Osteoblast (primary cell): ENCODE results near the gene MUC12. TPM values are rescaled to one million over a fixed set of nuclear protein-coding genes. Genes with fewer than 3 reads are reported as not detected.
A peak's percentile ranks its signal among the peaks of the same experiment; 100 is the strongest.

Experiments used
- DNase-seq: peaks from one replicate; pipeline ENCODE4 v3.0.0; 2011; ENCODE audit warnings: low spot score, mixed read lengths; ENCODE audit not compliant: insufficient read length; ENCODE audit errors: missing footprints
- H2AFZ ChIP-seq: 2 replicates; pipeline ENCODE4 v1.6.0; 2011; ENCODE audit warnings: mild to moderate bottlenecking, low read length
- H3K27ac ChIP-seq: 2 replicates; pipeline ENCODE4 v1.5.1; 2011; ENCODE audit warnings: mild to moderate bottlenecking, low read depth, low read length, moderate library complexity
- H3K27me3 ChIP-seq: 2 replicates; pipeline ENCODE4 v1.6.0; 2012; ENCODE audit warnings: mild to moderate bottlenecking, control low read depth, inconsistent platforms, low read length, moderate library complexity; ENCODE audit not compliant: insufficient read depth
- H3K36me3 ChIP-seq: 2 replicates; pipeline ENCODE4 v1.5.1; 2011; ENCODE audit warnings: mild to moderate bottlenecking, low read length, control low read depth, moderate library complexity; ENCODE audit not compliant: insufficient read depth
- H3K4me1 ChIP-seq: 2 replicates; pipeline ENCODE4 v1.5.1; 2011; ENCODE audit warnings: mild to moderate bottlenecking, low read length, control low read depth, moderate library complexity; ENCODE audit not compliant: insufficient read depth
- H3K4me2 ChIP-seq: 2 replicates; pipeline ENCODE4 v1.6.0; 2011; ENCODE audit warnings: mild to moderate bottlenecking, low read length; ENCODE audit not compliant: insufficient read depth
- H3K4me3 ChIP-seq: fragments of 200-600 bp; sonication (generic); 3 replicates; pipeline ENCODE4 v1.5.1; 2012; ENCODE audit warnings: mild to moderate bottlenecking, low read length, inconsistent platforms; ENCODE audit not compliant: insufficient read depth
- H3K79me2 ChIP-seq: 2 replicates; pipeline ENCODE4 v1.6.0; 2012; ENCODE audit warnings: mild to moderate bottlenecking, low read length, control low read depth, inconsistent platforms; ENCODE audit not compliant: insufficient read depth
- H3K9me3 ChIP-seq: 2 replicates; pipeline ENCODE4 v1.5.1; 2011; ENCODE audit warnings: low read depth, low read length, control low read depth
- H4K20me1 ChIP-seq: 2 replicates; pipeline ENCODE4 v1.6.0; 2012; ENCODE audit warnings: mild to moderate bottlenecking, low read length, control low read depth; ENCODE audit not compliant: insufficient read depth
- total RNA-seq: library from RNA; depleted of rRNA; stranded (reverse); fragments of >200 nt; gene quantifications from 2 replicates; pipeline ENCODE4 v1.2.3, GENCODE V29; 2012
- TF ChIP-seq, protein P1 (sequence below): IDR thresholded peaks from 2 replicates; pipeline ENCODE4 v1.5.1; 2011; ENCODE audit warnings: mild to moderate bottlenecking, low read depth, low read length, moderate library complexity; ENCODE audit errors: extremely low read depth

MUC12 gene
- total RNA-seq, 1 donor, result under 0.01 TPM

- Histone ChIP-seq H2AFZ (no peak overlapping the region), H3K79me2 (no peaks in the 10 kb centered on the region), H4K20me1 (no peaks in the 10 kb centered on the region), H3K4me2 (no peak overlapping the region), H3K27me3 (peaks cover 32% of the 10 kb centered on the region), H3K4me1 (no peaks in the 10 kb centered on the region), H3K4me3 (no peak overlapping the region), H3K9me3 (no peaks in the 10 kb centered on the region), H3K36me3 (no peaks in the 10 kb centered on the region), H3K27ac (no peak overlapping the region)
- TF ChIP-seq, protein P1, sequence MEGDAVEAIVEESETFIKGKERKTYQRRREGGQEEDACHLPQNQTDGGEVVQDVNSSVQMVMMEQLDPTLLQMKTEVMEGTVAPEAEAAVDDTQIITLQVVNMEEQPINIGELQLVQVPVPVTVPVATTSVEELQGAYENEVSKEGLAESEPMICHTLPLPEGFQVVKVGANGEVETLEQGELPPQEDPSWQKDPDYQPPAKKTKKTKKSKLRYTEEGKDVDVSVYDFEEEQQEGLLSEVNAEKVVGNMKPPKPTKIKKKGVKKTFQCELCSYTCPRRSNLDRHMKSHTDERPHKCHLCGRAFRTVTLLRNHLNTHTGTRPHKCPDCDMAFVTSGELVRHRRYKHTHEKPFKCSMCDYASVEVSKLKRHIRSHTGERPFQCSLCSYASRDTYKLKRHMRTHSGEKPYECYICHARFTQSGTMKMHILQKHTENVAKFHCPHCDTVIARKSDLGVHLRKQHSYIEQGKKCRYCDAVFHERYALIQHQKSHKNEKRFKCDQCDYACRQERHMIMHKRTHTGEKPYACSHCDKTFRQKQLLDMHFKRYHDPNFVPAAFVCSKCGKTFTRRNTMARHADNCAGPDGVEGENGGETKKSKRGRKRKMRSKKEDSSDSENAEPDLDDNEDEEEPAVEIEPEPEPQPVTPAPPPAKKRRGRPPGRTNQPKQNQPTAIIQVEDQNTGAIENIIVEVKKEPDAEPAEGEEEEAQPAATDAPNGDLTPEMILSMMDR, result no peak
- DNase-seq, result no peak
Observed at GRCh38 chr7:100952641-100953040, 16.7 kb upstream of the MUC12 start.

GRCh38 chr7:100957832-100958421 lies 11.4 kb upstream of the MUC12 start:
- Histone ChIP-seq H3K27ac (no peak overlapping the region), H3K4me2 (no peak overlapping the region), H3K36me3 (no peaks in the 10 kb centered on the region), H3K4me3 (no peak overlapping the region), H3K9me3 (no peaks in the 10 kb centered on the region), H3K27me3 (peaks cover 27% of the 10 kb centered on the region), H3K79me2 (no peaks in the 10 kb centered on the region), H3K4me1 (no peaks in the 10 kb centered on the region), H4K20me1 (no peaks in the 10 kb centered on the region), H2AFZ (no peak overlapping the region)
- DNase-seq, result peak; percentile 59
- TF ChIP-seq, protein P1, result no peak

GRCh38 chr7:100959894-100960293 lies 9.5 kb upstream of the MUC12 start:
- Histone ChIP-seq H3K4me2 (no peak overlapping the region), H3K36me3 (no peaks in the 10 kb centered on the region), H3K27me3 (peaks cover 40% of the 10 kb centered on the region), H3K4me3 (no peak overlapping the region), H2AFZ (no peak overlapping the region), H3K79me2 (no peaks in the 10 kb centered on the region), H3K4me1 (no peaks in the 10 kb centered on the region), H3K9me3 (no peaks in the 10 kb centered on the region), H3K27ac (no peak overlapping the region), H4K20me1 (peaks cover 3% of the 10 kb centered on the region)
- DNase-seq, result no peak
- TF ChIP-seq, protein P1, result no peak

DNA sequence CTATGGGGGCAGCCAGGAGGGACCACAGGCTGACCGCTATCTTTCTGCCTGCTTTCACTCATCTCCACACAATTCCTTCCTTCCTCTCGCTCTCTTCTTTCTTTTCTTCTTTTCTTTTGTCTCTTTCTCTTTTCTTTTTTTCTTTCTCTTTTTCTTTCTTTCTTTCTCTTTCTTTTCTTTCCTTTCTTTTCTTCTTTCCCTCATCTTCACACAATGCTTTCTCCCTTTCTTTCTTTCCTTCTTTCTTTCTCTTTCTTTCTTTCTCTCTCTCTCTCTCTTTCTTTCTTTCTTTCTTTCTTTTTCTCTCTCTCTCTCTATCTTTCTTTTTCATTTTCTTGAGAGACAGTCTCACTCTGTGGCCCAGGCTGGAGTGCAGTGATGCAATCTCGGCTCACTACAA lies 6.8 kb upstream of the MUC12 start:
- Histone ChIP-seq H3K27ac (no peak overlapping the region), H3K4me3 (no peak overlapping the region), H3K9me3 (no peaks in the 10 kb centered on the region), H3K36me3 (no peaks in the 10 kb centered on the region), H3K4me2 (no peak overlapping the region), H2AFZ (no peak overlapping the region), H3K27me3 (peaks cover 64% of the 10 kb centered on the region), H4K20me1 (peaks cover 11% of the 10 kb centered on the region), H3K79me2 (no peaks in the 10 kb centered on the region), H3K4me1 (no peaks in the 10 kb centered on the region)
- DNase-seq, result no peak
- TF ChIP-seq, protein P1, result no peak
